Breast epithelium (tissue), 3 donors: ENCODE results near the gene IGSF11.

ENCODE experiments used
- CTCF ChIP-seq, 3 donors: fragments of 450-650 bp; IDR thresholded peaks; one replicate each; pipeline ENCODE4 v1.5.1; 2016 to 2017; ENCODE audit warnings: antibody characterized with exemption in 3 of 3, mild to moderate bottlenecking in 3 of 3, moderate library complexity in 3 of 3
- POLR2A ChIP-seq: fragments of 450-650 bp; IDR thresholded peaks from one replicate; pipeline ENCODE4 v1.6.1; 2016; ENCODE audit warnings: antibody characterized with exemption, mild to moderate bottlenecking, moderate library complexity
- POLR2AphosphoS5 ChIP-seq, 3 donors: sonication (generic); formaldehyde crosslinking; IDR thresholded peaks; one replicate each; pipeline ENCODE4 v1.6.1; 2017; ENCODE audit warnings: antibody characterized with exemption in 3 of 3

GRCh38 chr3:119035014-119035346 lies 334 bp upstream of the IGSF11 start:
- TF ChIP-seq CTCF (IDR thresholded peaks at IDR 0.05) (peak in 1 of 3 donors; percentile 36), POLR2A (no peak), POLR2AphosphoS5 (IDR thresholded peaks at IDR 0.05) (no peak)
